Gastroesophageal sphincter (tissue), 3 donors: ENCODE results near the gene OR10A2.
"Not testable (repeated sequence)": the region's sequence is repeated elsewhere in the genome, so short reads cannot be mapped to it uniquely, and the experiment has no call there.

Experiments
- POLR2A ChIP-seq, 2 donors: fragments of 450-650 bp; IDR thresholded peaks; one replicate each; pipeline ENCODE4 v1.6.1; 2017; ENCODE audit warnings: antibody characterized with exemption in 2 of 2, mild to moderate bottlenecking in 2 of 2, moderate library complexity in 1 of 2
- POLR2AphosphoS5 ChIP-seq: sonication (generic); formaldehyde crosslinking; IDR thresholded peaks from one replicate; pipeline ENCODE4 v1.6.1; 2017; ENCODE audit warnings: antibody characterized with exemption
- TF ChIP-seq, protein P1 (sequence below), 4 experiments: fragments of 200-600 bp in 2 of 4; fragments of 450-650 bp in 2 of 4; sonication (generic) in 1 of 4; IDR thresholded peaks; one replicate each; pipeline ENCODE4 v1.5.1; 2017 to 2019; ENCODE audit warnings: antibody characterized with exemption in 4 of 4, mild to moderate bottlenecking in 2 of 4, moderate library complexity in 2 of 4

DNA sequence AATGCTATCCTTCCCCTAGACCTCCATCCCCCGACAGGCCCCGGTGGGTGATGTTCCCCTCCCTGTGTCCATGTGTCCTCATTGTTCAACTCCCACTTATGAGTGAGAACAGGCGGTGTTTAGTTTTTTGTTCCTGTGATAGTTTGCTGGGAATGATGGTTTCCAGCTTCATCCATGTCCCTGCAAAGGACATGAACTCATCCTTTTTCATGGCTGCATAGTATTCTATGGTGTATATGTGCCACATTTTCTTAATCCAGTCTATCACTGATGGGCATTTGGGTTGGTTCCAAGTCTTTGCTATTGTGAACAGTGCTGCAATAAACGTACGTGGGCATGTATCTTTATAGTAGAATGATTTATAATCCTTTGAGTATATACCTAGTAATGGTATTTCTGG is 24.9 kb downstream of the OR10A2 start:
- TF ChIP-seq, protein P1, sequence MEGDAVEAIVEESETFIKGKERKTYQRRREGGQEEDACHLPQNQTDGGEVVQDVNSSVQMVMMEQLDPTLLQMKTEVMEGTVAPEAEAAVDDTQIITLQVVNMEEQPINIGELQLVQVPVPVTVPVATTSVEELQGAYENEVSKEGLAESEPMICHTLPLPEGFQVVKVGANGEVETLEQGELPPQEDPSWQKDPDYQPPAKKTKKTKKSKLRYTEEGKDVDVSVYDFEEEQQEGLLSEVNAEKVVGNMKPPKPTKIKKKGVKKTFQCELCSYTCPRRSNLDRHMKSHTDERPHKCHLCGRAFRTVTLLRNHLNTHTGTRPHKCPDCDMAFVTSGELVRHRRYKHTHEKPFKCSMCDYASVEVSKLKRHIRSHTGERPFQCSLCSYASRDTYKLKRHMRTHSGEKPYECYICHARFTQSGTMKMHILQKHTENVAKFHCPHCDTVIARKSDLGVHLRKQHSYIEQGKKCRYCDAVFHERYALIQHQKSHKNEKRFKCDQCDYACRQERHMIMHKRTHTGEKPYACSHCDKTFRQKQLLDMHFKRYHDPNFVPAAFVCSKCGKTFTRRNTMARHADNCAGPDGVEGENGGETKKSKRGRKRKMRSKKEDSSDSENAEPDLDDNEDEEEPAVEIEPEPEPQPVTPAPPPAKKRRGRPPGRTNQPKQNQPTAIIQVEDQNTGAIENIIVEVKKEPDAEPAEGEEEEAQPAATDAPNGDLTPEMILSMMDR (IDR thresholded peaks at IDR 0.05), result not testable (repeated sequence)
- TF ChIP-seq POLR2AphosphoS5; POLR2A (IDR thresholded peaks at IDR 0.05): not testable (repeated sequence)
